Suprapubic skin (tissue), 4 donors: ENCODE measurements around the gene ZNF611. TPM values are rescaled to one million over a fixed set of nuclear protein-coding genes. Genes with fewer than 3 reads are reported as not detected.
"Not testable (repeated sequence)": the region's sequence is repeated elsewhere in the genome, so short reads cannot be mapped to it uniquely, and the experiment has no call there.

Source experiments
- DNase-seq, 2 donors: peaks; one replicate each; pipeline ENCODE4 v3.0.0-alpha.2; 2019; ENCODE audit warnings: low spot score in 2 of 2
- H3K27ac ChIP-seq: fragments of 200-600 bp; sonication (generic); one replicate; pipeline ENCODE4 v1.5.1; 2019
- H3K27me3 ChIP-seq: fragments of 200-600 bp; sonication (generic); one replicate; pipeline ENCODE4 v1.5.1; 2019
- H3K36me3 ChIP-seq: fragments of 200-600 bp; sonication (generic); one replicate; pipeline ENCODE4 v1.5.1; 2019
- H3K4me1 ChIP-seq: fragments of 200-600 bp; sonication (generic); one replicate; pipeline ENCODE4 v1.5.1; 2019
- H3K4me3 ChIP-seq: fragments of 200-600 bp; sonication (generic); one replicate; pipeline ENCODE4 v1.5.1; 2019; ENCODE audit warnings: mild to moderate bottlenecking
- H3K9me3 ChIP-seq: fragments of 200-600 bp; sonication (generic); one replicate; pipeline ENCODE4 v1.5.1; 2019
- CTCF ChIP-seq, 2 donors: fragments of 200-600 bp in 1 of 2; fragments of 450-650 bp in 1 of 2; sonication (generic) in 1 of 2; IDR thresholded peaks; one replicate each; pipeline ENCODE4 v1.5.1; 2016 to 2019; ENCODE audit warnings: antibody characterized with exemption in 2 of 2, mild to moderate bottlenecking in 1 of 2, moderate library complexity in 1 of 2
- EP300 ChIP-seq: sonication (generic); formaldehyde crosslinking; IDR thresholded peaks from one replicate; pipeline ENCODE4 v1.6.1; 2017; ENCODE audit warnings: antibody characterized with exemption
- POLR2A ChIP-seq, 2 donors: fragments of 450-650 bp; IDR thresholded peaks; one replicate each; pipeline ENCODE4 v1.6.1; 2017; ENCODE audit warnings: antibody characterized with exemption in 2 of 2, mild to moderate bottlenecking in 2 of 2, moderate library complexity in 2 of 2
- POLR2AphosphoS5 ChIP-seq, 3 donors: sonication (generic); formaldehyde crosslinking; IDR thresholded peaks; one replicate each; pipeline ENCODE4 v1.6.1; 2017; ENCODE audit warnings: antibody characterized with exemption in 3 of 3
- WGBS: methylation state at CpG from one replicate; pipeline ENCODE4 v1.1.5; 2018; 5-methylcytosine and 5-hydroxymethylcytosine counted together
- total RNA-seq, 4 donors: library from RNA; depleted of rRNA; stranded (reverse); fragments of >200 nt; gene quantifications; one replicate each; pipeline ENCODE4 v1.1.0, GENCODE V29; 2016

ZNF611 gene
- total RNA-seq, 4 donors from 2014 or later: 6.2 to 13.5 (median 9.4) TPM

DNA sequence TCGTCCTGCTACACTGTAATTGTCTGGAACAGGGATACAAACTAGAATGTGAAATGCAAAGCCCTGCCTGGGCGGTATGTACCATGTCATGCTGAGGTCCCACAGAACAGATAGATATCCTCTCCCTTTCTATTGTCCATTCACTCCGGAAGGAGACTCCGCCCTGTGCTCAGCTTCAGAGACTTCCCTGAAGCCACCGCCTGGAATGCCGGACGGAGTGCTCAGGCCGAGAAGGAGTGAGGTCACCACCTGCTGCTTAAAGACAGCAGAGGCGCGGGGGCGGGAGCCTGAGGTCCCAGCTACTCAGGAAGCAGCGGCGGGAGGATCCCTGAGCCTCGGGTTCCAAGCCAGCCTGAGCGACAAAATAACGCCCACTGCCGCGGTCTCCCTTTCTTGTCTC lies 890 bp upstream of the ZNF611 start:
- TF ChIP-seq POLR2AphosphoS5 (IDR thresholded peaks at IDR 0.05) (no peak), CTCF (IDR thresholded peaks at IDR 0.05) (no peak), POLR2A (IDR thresholded peaks at IDR 0.05) (no peak), EP300 (no peak)
- peak overlapping the region; percentile 83 for H3K27ac ChIP-seq
- H3K36me3 ChIP-seq: no peaks in the 10 kb centered on the region
- H3K27me3 ChIP-seq: no peaks in the 10 kb centered on the region
- peaks cover 24% of the 10 kb centered on the region for H3K4me1 ChIP-seq
- peak overlapping the region; percentile 89 for H3K4me3 ChIP-seq
- H3K9me3 ChIP-seq: no peaks in the 10 kb centered on the region
- peak in 1 of 2 donors; percentile 67 for DNase-seq
- 79% methylated on average over 18 of the region's 18 CpGs for WGBS

GRCh38 chr19:52734331-52734892 lies 432 bp downstream of the ZNF611 start:
- TF ChIP-seq CTCF (IDR thresholded peaks at IDR 0.05) (no peak), EP300 (no peak), POLR2A (IDR thresholded peaks at IDR 0.05) (no peak), POLR2AphosphoS5 (IDR thresholded peaks at IDR 0.05) (no peak)
- WGBS: 2% methylated on average over 23 of the region's 39 CpGs
- Histone ChIP-seq H3K27me3 (no peaks in the 10 kb centered on the region), H3K4me1 (peaks cover 24% of the 10 kb centered on the region), H3K4me3 (peak overlapping the region; percentile 89), H3K36me3 (no peaks in the 10 kb centered on the region), H3K9me3 (no peaks in the 10 kb centered on the region), H3K27ac (peak overlapping the region; percentile 85)
- no peak for DNase-seq

DNA sequence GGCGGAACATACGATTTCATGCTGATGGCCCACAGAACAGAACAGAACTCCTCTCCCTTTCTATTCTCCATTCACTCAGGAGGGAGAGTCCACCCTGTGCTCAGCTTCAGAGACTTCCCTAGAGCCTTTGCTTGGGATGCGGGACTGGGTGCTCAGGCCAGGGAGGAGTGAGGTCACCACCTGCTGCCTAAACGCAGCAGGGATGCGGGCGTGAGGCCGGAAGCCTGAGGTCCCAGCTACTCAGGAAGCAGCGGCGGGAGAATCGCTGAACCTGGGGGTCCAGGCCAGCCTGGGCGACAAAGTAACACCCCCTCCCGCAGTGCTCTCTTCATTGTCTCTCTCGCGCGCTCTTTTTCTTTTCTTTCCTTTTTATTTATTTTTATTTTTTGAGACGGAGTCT lies 8.8 kb downstream of the ZNF611 start:
- 95% methylated on average over 16 of the region's 16 CpGs for WGBS
- not testable (repeated sequence) for H3K9me3 ChIP-seq, H3K4me1 ChIP-seq, H3K27ac ChIP-seq, H3K27me3 ChIP-seq, H3K4me3 ChIP-seq, DNase-seq
- peaks cover 52% of the 10 kb centered on the region for H3K36me3 ChIP-seq

- Histone ChIP-seq H3K4me1 (no peaks in the 10 kb centered on the region), H3K4me3 (no peak overlapping the region), H3K9me3 (peaks cover 3% of the 10 kb centered on the region), H3K36me3 (peaks cover 57% of the 10 kb centered on the region), H3K27me3 (no peaks in the 10 kb centered on the region), H3K27ac (no peak overlapping the region)
- TF ChIP-seq POLR2AphosphoS5 (IDR thresholded peaks at IDR 0.05): no peak
- TF ChIP-seq EP300: no peak
- TF ChIP-seq CTCF (IDR thresholded peaks at IDR 0.05): no peak
- TF ChIP-seq POLR2A (IDR thresholded peaks at IDR 0.05): no peak
- WGBS: 91% methylated on average over 24 of the region's 24 CpGs
- DNase-seq: no peak
These were observed 9.3 kb downstream of the ZNF611 start for GRCh38 chr19:52725528-52725961.

- TF ChIP-seq CTCF (IDR thresholded peaks at IDR 0.05) (no peak), POLR2AphosphoS5 (IDR thresholded peaks at IDR 0.05) (no peak), POLR2A (IDR thresholded peaks at IDR 0.05) (no peak), EP300 (no peak)
- WGBS: 92% methylated on average over 23 of the region's 23 CpGs
- no peaks in the 10 kb centered on the region for H3K4me1 ChIP-seq
- H3K36me3 ChIP-seq: peaks cover 62% of the 10 kb centered on the region
- no peak overlapping the region for H3K27ac ChIP-seq
- peaks cover 3% of the 10 kb centered on the region for H3K9me3 ChIP-seq
- no peak overlapping the region for H3K4me3 ChIP-seq
- no peaks in the 10 kb centered on the region for H3K27me3 ChIP-seq
- DNase-seq: no peak
These were observed 9.9 kb downstream of the ZNF611 start for GRCh38 chr19:52724701-52725514.

DNA sequence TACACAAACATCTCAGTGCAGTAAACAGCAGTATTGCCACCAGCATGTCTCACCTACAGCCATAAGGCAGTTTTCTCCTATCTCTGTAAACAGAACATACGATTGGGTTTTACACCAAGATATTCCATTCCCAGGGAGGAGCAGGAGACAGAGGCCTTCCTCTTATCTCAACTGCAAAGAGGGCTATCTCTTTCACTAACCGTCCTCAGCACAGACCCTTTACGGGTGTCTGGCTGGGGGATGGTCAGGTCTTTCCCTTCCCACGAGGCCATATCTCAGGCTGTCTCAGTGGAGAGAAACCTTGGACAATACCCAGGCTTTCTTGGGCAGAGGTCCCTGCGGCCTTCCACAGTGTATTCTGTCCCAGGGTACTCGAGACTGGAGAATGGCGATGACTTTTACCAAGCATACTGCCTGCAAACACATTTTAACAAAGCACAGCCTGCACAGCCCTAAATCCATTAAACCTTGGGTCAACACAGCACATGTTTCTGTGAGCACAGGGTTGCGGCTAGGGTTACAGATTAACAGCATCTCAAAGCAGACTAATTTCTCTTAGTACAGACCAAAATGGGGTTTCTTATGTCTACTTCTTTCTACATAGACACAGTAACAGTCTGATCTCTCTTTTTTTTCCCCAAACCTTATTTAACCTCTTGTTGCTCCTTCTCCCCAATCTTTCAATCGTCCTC lies 10.8 kb downstream of the ZNF611 start:
- not testable (repeated sequence) for H3K27ac ChIP-seq, H3K9me3 ChIP-seq, H3K27me3 ChIP-seq, H3K4me1 ChIP-seq, DNase-seq, H3K4me3 ChIP-seq
- WGBS: 85% methylated on average over 9 of the region's 9 CpGs
- H3K36me3 ChIP-seq: peaks cover 63% of the 10 kb centered on the region
